HG03432 (cell line): Measurements from ENCODE around the gene CELF2.
A peak's percentile ranks its signal among the peaks of the same experiment; 100 is the strongest.

ENCODE experiments used
- ATAC-seq: cut with Tn5 transposase; IDR thresholded peaks from one replicate; pipeline ENCODE4 v1.9.1; 2021; ENCODE audit warnings: mild to moderate bottlenecking, moderate library complexity; ENCODE audit not compliant: unreplicated experiment

The CELF2 gene

DNA sequence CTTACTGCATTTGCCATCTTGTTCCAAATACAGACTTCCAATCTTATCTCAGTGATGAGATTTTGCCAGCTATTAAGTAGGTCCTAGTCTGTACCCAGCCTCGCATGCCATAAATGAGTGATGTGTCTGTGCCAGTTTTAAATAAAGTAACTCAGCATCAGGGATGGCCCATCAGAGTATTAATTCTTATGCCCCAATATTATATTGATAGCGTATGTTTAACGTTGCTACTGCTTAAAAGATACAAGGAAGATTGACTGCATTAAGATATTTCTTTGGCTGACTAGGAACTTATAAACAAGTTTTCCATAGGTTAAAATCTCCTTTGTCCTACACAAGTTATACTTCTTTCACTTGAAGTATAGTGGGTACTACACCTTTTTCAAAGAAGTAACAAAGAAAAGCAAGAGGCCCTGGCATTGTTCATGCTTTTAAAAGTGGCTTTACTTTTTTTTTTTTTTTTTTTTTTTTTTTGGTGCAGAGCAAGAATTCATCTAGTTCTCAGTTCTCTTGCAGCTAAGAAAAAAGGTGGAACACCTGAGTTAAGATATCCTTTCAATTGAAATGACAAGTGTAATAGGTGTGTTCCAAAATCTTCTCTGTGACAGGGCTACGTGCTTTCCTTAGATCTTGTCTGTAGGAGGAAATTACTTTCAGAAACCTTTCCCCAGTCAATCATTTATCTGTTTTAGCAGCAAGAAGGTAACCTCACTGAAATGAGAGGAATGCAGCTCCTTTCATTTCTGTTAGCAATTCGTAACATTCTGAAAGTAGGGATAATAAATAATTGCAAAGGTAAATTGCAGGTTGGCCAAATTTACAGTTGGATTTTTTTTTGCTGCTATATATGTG is 245.0 kb downstream of the CELF2 start:
- ATAC-seq = no peak

DNA sequence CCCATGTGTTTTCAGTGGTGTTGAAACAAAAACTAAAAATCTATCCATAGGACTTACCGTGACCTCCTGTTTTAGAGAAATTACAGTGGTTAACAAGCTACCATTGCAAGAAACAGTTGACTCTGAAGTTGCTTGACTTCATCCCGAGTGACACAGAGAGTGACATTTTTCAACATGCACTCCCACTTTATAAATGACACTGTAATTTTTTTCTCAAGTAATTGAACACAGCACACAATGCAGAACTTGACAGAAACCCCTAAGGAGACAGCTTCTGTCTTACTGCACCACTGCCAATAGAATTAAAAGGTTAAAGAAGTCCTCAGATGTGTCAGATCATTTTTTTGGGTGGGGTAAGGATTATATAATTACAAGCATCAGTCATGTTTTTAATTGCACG is 246.1 kb downstream of the CELF2 start:
- ATAC-seq = no peak

DNA sequence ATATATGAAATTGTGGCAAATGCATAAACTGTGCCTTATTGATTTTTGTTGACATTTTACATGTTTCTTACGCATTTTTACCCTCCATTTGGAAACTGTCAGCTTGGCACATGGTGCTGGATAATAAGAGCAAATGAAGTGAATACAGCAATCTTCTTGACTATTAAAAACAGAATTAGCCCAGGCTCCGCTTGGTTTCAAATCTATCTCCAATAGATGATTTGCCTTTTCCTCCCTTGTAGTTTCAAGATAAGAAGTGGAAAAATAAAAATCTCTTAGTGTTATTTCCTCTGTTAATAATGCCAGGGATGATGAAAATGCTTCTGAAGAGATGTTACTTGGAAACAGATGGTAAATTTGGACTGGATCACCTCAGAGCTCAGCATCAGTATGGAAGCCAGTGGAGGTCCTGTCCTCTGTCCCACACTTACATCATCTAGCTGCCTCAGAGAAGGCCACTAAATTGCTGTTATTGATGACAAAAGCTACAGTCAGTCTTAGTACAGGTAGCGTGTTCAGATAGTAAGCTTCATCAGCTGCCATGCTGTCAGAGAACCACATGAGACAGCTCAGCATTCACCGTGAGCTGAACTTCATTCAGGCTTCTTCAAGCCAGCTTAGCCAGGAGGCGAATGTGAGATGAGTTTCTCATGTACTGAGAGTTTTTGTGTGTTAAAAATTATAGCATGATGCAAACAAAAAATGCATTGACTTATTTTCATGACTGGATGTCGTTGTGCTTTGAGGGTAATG is 246.8 kb downstream of the CELF2 start:
- no peak for ATAC-seq

DNA sequence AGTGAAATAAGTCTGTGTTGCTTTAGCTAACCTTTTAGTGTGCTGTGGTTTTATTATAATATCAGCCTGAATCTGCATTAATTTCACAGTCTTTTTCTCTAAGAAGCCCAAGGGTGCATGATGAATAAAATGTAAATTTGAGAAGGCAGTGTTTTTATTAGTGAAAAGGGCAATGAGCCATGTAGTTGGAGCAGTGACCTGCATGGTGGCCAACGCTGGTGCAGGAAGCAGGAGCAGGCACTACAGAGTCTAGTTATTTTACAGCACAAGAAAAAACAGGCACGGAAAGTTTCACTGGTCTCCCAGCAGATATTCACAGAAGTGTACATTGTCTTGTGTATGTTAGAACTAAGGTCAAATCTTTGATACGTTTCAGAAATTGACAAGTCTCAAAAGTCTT is 247.8 kb downstream of the CELF2 start:
- no peak for ATAC-seq

DNA sequence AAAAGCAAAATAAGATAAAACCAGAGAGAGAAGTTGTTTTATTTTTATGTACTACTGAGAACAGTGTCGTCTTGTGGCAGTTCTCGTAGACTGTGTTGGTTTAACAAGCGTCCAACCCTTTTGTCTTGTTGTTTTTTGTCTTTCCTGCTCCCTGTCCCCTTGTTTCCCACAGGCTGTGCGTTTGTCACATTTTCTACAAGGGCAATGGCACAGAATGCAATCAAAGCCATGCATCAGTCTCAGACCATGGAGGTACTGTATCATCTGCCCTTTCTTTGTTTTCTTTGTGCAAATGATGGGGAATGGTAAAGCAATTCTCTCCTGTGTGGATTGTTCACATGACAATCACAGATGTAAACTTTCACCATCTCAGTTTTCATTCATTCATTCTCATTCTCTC is 248.8 kb downstream of the CELF2 start:
- no peak for ATAC-seq

DNA sequence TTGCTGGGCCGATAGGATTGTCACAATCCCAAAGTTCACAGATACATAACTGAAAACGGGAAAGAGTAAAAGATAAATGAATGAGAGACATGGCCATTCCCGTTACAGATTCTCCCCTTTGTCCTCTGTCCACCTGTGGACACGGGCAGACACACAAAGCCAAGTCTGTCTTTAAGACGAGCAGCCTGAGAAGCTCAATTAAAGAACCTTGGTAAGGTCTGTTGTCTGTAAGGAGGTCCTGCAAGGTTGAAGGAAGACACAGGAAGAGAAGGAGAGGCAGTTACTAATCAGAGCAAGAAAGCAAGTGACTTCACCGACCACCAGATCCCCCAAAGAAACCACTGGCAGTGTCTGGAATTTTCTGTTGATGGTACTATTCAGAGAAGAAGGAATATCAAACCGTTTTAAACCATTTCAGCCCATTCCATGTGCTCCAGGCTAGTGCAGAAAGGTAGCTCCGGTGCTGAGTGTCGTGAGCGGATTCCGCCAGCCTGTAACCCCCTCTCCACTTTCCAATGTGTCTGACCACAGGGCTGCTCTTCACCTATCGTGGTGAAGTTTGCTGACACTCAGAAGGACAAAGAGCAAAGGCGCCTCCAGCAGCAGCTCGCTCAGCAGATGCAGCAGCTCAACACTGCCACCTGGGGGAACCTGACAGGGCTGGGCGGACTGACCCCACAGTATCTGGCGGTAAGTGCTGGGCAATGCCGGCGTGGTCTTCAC is 252.6 kb downstream of the CELF2 start:
- ATAC-seq = peak; percentile 70

DNA sequence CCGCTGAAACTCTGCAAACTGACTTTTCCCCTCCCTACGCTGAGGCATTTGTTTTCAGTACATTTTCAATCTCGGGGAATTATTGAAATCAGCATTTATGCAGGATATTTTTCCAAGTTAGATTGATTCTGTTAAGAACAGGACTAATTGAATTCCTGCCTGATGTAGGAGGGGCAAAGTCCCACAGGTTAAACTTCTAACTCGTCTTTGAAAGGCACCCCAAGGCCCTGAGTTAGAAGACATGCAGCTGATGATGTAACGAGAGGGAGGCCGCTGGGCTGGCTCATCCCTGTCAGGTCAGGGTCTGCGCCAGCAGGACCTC is 253.1 kb downstream of the CELF2 start:
- no peak for ATAC-seq

DNA sequence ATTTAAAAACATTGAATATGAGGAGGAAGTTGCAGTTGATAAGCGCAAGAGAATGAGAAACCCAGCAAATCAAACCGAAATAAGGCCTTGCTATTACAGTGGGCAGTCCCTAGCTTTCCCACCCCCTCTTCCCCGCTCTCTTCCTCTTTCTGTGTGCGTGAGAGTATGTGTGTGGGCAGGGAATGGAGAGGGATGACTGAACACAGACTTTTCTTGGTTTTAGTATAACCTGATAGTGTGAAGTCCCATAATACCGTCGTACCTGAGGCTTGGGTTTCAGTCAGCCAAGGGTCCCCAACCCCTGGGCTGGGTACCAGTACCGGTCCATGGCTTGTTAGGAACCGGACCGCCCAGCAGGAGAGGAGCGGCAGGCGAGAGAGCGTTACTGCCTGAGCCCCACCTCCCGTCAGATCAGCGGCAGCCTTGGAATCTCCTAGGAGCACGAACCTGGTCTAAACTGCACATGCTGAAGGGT is 255.3 kb downstream of the CELF2 start:
- ATAC-seq = peak; percentile 78

DNA sequence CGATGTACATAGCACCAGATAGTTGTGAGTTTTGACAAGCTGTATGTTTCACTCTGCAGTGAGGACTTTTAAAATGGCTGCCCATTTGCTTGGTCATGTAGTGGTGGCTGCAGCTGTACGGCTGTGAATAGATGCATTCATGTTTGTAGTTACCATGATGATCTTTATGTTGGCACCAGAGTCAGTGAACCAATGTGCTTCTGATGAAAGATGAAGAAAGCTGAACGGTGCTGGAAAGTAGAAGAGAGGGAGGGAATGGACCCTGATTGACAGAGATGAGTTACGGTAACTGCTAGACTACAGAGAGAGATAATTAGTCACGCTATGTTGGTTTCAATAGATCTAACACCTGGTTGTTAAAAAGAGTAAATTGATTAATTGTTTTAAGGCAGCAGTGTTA is 256.8 kb downstream of the CELF2 start:
- no peak for ATAC-seq

DNA sequence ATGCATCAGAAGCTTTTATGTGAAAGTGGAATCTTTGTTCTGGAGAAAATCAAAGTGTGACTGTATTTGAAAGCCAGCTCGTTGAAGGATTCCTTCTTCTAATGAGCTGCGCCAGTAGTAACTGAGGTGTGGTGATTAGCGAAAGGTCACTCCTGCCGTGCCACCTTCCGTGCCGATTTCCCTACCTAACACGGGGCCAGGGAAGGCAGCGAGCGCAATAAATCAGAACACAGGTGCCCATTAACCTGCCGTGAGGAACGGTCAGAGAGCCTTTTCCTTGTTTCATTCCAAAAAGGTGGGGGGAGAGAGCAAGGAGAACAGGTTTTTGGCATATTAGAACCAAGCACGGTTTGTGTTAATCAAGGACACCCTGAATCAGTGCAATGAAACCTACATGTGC is 258.0 kb downstream of the CELF2 start:
- no peak for ATAC-seq

DNA sequence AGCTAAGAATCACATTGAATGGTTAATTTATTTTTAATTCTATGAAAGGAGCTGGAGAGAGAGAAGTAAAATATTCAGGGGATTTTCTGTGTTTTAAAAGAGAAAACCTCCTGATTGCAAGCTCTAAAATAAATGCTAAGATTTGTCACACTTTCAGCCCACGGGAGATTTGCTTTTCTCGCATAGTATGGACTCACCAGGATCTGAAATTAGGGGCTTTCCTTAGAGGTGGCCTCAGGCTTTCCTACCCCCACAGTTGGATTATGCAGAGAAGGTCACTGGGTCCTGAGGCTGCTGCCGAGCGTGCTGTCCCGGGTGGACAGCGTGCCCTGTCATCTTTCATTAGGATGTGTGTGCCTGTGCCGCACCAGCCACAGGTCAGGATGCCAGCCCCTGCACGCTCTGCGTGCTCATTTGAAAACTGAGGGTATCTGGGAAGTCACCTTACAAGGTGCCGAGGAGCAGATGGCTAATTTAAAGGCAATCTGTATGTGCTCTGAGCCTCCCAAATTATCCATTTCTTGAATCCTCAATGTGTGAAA is 258.8 kb downstream of the CELF2 start:
- ATAC-seq = no peak

DNA sequence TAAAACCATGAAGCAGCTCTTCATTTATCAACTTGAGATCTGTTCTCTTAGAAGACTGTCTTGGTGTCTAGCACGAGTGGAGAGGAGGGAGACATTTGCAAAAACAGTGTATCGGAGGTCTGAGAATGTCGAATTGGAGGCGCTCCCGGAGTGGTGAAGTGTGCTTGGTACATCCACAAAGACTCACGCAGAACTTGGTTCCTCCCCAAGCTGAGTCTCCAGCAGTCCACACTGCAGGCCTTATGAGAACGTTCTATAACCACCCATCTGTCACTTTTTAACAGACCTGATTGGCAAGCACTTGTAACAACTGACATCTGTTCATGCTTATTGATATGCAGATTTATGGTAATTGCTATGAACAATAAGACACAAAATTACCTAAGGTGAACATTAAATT is 261.6 kb downstream of the CELF2 start:
- no peak for ATAC-seq

DNA sequence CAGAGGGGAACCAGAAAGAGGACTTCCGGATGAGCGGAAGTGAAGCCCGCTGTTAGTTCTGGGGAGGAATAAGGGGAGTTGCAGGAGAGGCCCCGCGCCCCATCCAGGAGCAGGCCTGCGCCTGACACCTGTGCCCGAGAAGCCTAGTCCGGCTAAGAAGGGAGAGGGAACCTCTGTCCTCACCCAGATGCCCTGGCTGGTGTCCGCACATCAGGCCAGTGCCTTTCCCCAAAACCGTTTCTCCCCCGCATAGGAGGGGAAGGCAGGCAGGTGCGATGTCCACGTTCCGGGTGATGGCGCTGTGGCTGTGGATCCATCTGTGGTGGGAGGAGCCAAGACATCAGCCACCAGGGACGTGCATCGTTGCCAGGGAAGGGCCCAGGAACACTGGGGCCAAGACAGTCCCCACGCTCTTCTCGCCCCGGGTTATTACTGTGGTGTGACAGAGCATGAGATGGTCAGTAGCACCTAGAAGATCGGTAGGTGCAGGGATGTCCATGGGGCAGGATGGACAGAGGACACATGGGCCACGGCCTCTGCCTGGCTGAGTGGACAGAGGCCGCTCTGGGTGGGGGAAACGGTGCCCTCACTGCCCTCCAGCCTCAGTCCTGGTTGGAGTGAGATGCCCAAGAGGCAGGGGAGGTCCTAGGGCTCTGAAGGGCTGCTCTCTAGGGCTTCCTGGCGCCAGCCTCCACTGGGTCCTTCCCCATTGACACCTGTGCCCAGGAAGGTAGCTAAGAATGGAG is 262.7 kb downstream of the CELF2 start:
- ATAC-seq = no peak

DNA sequence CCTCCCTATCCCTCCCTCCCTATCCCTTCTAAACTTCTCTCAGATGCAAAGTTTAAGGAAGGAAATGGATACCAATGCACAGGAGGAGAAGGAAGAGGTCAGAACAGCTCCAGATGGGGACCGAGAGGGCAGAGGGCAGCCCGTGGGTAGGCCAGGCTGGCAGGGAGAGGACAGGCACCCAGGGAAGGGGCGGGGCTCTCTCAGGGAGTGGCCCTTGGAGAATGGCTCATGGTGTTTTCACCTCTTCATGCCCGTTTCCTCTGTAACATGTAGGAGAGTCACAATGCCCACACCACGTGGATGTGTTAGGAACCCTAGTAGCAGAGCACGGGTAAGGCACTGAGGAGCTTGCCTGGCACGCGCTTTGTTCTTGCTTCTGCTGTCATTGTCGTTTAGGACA is 264.5 kb downstream of the CELF2 start:
- no peak for ATAC-seq

DNA sequence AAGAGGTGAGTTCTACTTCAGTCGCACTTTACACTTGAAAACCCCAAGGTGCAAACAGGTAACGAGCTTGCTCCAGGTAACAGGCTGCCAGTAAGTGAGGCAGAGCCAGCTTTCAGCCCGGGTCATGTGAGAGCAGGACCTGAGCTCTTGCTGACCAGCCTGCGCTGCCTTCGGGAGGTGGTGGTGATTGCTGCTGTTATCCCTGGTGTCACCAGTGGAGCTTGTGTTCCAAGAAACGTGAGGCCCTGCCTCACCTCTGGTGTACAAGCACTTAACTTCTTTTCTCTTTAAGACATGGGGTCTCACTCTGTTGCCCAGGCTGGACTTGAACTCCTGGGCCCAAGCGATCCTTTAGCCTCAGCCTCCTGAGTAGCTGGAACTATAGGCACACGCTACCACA is 265.0 kb downstream of the CELF2 start:
- ATAC-seq = no peak

DNA sequence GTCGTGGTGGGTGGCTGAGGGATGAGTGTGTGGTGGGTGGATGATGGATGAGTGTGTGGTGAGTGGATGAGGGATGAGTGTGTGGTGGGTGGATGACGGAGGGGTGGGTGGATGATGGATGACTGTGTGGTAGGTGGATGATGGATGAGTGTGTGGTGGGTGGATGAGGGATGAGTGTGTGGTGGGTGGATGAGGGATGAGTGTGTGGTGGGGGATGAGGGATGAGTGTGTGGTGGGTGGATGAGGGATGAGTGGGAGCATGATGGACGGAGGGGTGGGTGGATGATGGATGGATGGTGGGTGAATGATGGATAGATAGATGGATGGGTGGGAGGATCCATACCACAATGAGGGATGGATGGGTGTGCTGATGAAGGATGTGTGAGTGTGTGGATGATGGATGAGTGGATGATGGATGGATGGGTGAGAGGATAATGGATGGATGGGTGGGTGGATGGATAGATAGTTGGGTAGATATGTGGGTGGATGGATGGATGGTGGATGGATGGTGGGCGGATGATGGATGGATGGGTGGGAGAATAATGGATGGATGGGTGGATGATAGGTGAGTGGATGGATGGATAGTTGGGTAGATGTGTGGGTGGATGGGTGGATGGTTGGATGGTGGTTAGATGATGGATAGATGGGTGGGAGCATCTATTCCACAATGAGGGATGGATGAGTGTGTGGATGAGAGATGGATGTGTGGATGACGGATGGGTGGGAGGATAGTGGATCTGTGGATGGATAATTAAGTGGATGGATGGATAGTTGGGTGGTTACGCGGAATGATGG is 266.8 kb downstream of the CELF2 start:
- no peak for ATAC-seq

DNA sequence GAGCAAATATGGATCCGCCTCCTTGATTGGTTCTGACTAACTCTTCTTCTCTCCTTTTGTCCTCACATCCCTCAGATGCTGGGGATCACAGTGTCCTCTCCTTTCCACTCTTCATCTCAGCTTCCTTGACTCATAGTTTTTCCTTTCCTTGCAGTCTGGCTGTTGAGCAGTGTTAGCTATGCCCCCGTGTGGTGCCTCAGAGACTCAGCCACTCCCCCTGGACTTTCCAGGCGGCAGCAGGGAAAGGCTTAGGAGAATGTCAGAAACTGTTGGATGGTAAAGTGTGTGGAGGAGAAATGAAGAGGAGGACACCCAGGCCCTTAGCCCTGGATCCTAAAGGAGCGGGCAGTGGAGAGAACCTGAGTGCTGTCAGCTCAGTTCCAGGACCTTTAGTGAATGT is 267.5 kb downstream of the CELF2 start:
- no peak for ATAC-seq

DNA sequence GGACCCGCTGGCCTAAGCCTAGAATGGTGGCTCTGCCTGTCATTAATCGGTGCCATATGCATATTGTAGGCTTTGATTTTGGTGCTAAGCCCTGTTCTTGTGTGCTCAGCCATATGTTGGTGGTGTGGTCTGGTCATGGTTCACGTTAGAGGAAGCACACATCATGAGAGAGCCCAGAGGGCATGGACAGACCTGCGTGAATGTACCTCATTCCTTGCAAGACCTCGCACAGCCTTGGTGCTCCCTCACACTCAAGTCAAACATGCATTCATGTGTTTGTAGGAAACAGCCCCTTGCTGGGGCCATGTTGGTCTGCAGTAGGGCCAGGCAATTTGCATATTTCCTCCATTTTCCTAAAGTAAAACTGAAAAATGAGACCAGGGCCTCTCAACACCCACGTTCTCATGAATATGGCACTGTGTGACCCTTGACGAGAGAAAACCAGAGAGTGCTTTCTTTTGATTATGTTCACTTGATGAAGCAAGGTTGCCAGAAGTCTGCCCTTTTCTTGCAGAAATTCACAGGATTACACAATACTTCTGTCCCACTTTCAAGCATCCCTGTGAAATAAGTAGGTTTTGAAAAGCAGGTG is 268.7 kb downstream of the CELF2 start:
- peak; percentile 93 for ATAC-seq

DNA sequence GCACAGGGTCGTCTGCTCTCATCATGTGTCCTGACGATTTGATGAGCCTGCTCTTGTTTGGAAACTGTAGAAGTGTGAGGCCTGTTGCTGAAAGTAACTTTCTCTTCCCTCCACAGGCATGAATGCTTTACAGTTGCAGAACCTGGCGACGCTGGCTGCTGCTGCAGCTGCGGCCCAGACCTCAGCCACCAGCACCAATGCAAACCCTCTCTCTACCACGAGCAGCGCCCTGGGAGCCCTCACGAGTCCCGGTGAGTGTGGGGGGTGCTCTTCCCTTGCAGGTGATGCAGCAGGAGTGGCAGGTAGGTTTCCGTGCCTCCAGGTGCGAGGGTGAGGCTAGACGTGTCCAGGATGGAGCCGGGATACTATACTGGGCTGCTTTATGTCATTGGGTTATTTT is 270.6 kb downstream of the CELF2 start:
- no peak for ATAC-seq
